Embryonic facial prominence (tissue), 1 donor: ENCODE data around the gene STAC.

Experiments
- DNase-seq: peaks from one replicate; pipeline ENCODE4 v3.0.0-alpha.2; 2016; ENCODE audit errors: extremely low spot score

Gene STAC

GRCh38 chr3:36380221-36381031 is at the start of gene STAC:
Gene STAC (plus strand): TSS chr3:36380504. CDS start chr3:36380644, 140 bp downstream.
- no peak for DNase-seq

- no peak for DNase-seq
Observed at GRCh38 chr3:36332139-36332538, 48.2 kb upstream of the STAC start.

GRCh38 chr3:36362216-36362615 is 18.1 kb upstream of the STAC start:
- DNase-seq = no peak

- no peak for DNase-seq
Observed at GRCh38 chr3:36362973-36363372, 17.3 kb upstream of the STAC start.

- no peak for DNase-seq
Observed at GRCh38 chr3:36364260-36364659, 16.0 kb upstream of the STAC start.

- DNase-seq = no peak
Observed at GRCh38 chr3:36365829-36366228, 14.5 kb upstream of the STAC start.

- DNase-seq = no peak
Observed at GRCh38 chr3:36366308-36366707, 14.0 kb upstream of the STAC start.

GRCh38 chr3:36367912-36368573 is 12.3 kb upstream of the STAC start:
- no peak for DNase-seq

GRCh38 chr3:36372534-36372935 is 7.8 kb upstream of the STAC start:
- no peak for DNase-seq

- DNase-seq = no peak
Observed at GRCh38 chr3:36373084-36373483, 7.2 kb upstream of the STAC start.

- no peak for DNase-seq
Observed at GRCh38 chr3:36373666-36374065, 6.6 kb upstream of the STAC start.

GRCh38 chr3:36379872-36380220 is 458 bp upstream of the STAC start:
- DNase-seq = no peak

- DNase-seq = no peak
Observed at GRCh38 chr3:36381311-36381956, 1.1 kb downstream of the STAC start.

- DNase-seq = no peak
Observed at GRCh38 chr3:36393563-36393962, 13.3 kb downstream of the STAC start.

GRCh38 chr3:36394176-36394575 is 13.9 kb downstream of the STAC start:
- no peak for DNase-seq

- DNase-seq = no peak
Observed at GRCh38 chr3:36397841-36398240, 17.5 kb downstream of the STAC start.

- no peak for DNase-seq
Observed at GRCh38 chr3:36399933-36400332, 19.6 kb downstream of the STAC start.

GRCh38 chr3:36401056-36401455 is 20.8 kb downstream of the STAC start:
- no peak for DNase-seq

- DNase-seq = no peak
Observed at GRCh38 chr3:36403661-36404060, 23.4 kb downstream of the STAC start.

- no peak for DNase-seq
Observed at GRCh38 chr3:36405190-36405589, 24.9 kb downstream of the STAC start.

GRCh38 chr3:36408146-36408545 is 27.8 kb downstream of the STAC start:
- no peak for DNase-seq

GRCh38 chr3:36409862-36410261 is 29.6 kb downstream of the STAC start:
- no peak for DNase-seq

GRCh38 chr3:36411587-36411986 is 31.3 kb downstream of the STAC start:
- no peak for DNase-seq
